ENCODE measurements around the gene SGPP2. TPM values are rescaled to one million over a fixed set of nuclear protein-coding genes. Genes with fewer than 3 reads are reported as not detected.

SGPP2 gene
- total RNA-seq: 12.4 and 12.7 TPM in 2 replicates

DNA sequence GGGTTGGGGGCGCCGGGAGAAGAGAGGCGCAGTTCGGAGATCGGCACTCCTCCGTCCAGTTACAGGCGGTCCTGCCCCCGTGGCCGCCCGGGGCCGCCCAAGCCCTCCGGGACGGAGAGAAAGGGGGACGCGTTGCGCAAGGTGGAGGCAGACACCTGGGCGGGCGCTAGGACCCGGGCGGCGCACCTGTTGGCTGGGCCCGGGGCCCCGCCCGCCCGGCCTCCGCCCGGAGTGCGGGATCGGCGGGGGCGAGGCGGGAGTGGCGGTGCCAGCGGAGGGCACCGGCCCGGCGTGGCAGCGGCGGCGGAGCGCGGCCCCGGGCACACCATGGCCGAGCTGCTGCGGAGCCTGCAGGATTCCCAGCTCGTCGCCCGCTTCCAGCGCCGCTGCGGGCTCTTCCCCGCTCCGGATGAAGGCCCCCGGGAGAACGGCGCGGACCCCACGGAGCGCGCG, at the start of gene SGPP2:
Gene SGPP2 (plus strand): TSS at position 268 of the 453 bp plus-strand sequence. CDS start 60 bp downstream, at position 328.
- peaks cover 10% of the 10 kb centered on the region for H3K36me3 Mint-ChIP-seq (ENCODE audit: low read depth)
- ATAC-seq (ENCODE audit: low read depth) (peak; percentile 19), DNase-seq (no peak)
- ChIA-PET CTCF (no interaction called here), POLR2A (interaction anchor here (0.6 to 1.2 kb wide), 2 partner anchors 9 to 30 kb away, joined by 4 read pairs; no protein-coding TSS in a partner anchor)
- H3K9me3 Mint-ChIP-seq: no peaks in the 10 kb centered on the region
- H3K27ac Mint-ChIP-seq: peak within 1 kb of the TSS; percentile 93
- no peak for TF ChIP-seq CTCF (IDR thresholded peaks at IDR 0.05)
- peaks cover 47% of the 10 kb centered on the region for H3K4me1 Mint-ChIP-seq
- intact Hi-C loops (cut with micrococcal nuclease): loop anchor here (5.0 to 10.0 kb wide), 4 partner anchors 138 to 1530 kb away; partner anchors contain the start of genes ACSL3, FARSB and MRPL44
- peaks cover 23% of the 10 kb centered on the region for H3K27me3 Mint-ChIP-seq
- peak within 1 kb of the TSS; percentile 96 for H3K4me3 Mint-ChIP-seq

DNA sequence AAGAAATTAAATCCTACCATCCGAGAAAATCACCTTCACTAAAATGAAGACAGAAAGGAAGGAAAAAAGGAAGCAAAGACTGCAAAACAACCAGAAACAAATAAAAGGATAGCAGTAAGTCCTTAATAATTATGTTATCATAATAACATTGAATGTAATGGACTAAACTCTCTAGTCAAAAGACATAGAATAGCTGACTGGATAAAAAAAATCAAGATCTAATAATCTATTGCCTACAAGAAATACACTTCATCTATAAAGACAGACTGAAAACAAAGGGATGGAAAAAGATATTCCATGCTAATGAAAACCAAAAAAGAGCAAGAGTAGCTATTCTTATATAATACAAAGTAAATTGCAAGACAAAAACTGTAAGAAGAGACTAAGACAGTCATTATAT, 48.5 kb upstream of the SGPP2 start:
- ChIA-PET POLR2A (no interaction called here), CTCF (no interaction called here)
- Mint-ChIP-seq H3K9me3 (peaks cover 3% of the 10 kb centered on the region), H3K4me1 (no peaks in the 10 kb centered on the region), H3K4me3 (no peak overlapping the region), H3K27me3 (peaks cover 2% of the 10 kb centered on the region), H3K27ac (no peak overlapping the region), H3K36me3 (ENCODE audit: low read depth) (no peaks in the 10 kb centered on the region)
- intact Hi-C loops (cut with micrococcal nuclease): no loop called here
- TF ChIP-seq CTCF (IDR thresholded peaks at IDR 0.05): no peak
- ATAC-seq (ENCODE audit: low read depth): no peak
- DNase-seq: no peak

DNA sequence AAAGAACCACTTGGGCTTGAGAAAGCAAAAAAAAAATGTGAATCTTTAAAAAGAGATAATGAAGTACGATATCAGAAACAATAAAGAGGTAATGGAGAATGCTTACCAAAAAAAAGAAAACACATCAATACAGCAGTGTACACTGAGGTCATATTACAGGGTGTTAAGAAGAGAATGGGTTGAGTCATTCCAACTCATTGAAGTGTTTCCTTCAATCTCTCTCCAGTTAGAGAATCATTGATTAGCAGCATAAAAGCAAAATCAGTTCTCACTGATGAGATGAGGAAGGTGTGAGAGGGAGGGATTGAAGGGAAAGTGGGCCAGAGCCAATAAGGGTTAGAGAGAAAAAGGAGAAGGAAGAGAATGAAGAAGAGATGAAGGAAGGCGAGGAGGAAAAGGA, 43.9 kb upstream of the SGPP2 start:
- no peaks in the 10 kb centered on the region for H3K9me3 Mint-ChIP-seq
- ChIA-PET POLR2A (no interaction called here), CTCF (no interaction called here)
- intact Hi-C loops (cut with micrococcal nuclease): no loop called here
- no peaks in the 10 kb centered on the region for H3K4me1 Mint-ChIP-seq
- no peaks in the 10 kb centered on the region for H3K36me3 Mint-ChIP-seq (ENCODE audit: low read depth)
- no peaks in the 10 kb centered on the region for H3K27me3 Mint-ChIP-seq
- ATAC-seq (ENCODE audit: low read depth) (no peak), DNase-seq (no peak)
- no peak overlapping the region for H3K27ac Mint-ChIP-seq
- no peak overlapping the region for H3K4me3 Mint-ChIP-seq
- TF ChIP-seq CTCF (IDR thresholded peaks at IDR 0.05): no peak

DNA sequence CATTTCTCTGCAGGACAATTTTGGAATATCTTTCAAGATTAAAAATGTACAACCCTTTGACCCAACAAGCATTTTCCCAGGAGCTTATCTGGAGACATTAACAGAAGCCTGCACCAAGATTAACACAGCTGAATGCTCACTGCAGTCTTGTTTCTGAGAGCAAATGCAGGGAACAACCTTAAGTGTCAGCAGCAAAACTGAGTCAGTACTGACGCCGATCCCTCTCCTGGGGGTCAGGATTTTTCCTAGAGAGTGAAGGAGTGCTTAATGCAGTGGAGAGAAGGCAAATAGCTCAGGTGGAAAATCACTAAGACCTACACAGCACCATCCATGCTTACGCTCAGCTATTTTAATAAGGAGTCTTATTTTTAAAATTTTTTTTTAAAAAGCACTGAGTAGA, 42.8 kb upstream of the SGPP2 start:
- TF ChIP-seq CTCF (IDR thresholded peaks at IDR 0.05): no peak
- DNase-seq (no peak), ATAC-seq (ENCODE audit: low read depth) (no peak)
- Mint-ChIP-seq H3K27me3 (peaks cover 5% of the 10 kb centered on the region), H3K36me3 (ENCODE audit: low read depth) (no peaks in the 10 kb centered on the region), H3K27ac (no peak overlapping the region), H3K4me3 (no peak overlapping the region), H3K4me1 (no peaks in the 10 kb centered on the region), H3K9me3 (no peaks in the 10 kb centered on the region)
- CTCF ChIA-PET: no interaction called here
- POLR2A ChIA-PET: no interaction called here
- intact Hi-C loops (cut with micrococcal nuclease): no loop called here

DNA sequence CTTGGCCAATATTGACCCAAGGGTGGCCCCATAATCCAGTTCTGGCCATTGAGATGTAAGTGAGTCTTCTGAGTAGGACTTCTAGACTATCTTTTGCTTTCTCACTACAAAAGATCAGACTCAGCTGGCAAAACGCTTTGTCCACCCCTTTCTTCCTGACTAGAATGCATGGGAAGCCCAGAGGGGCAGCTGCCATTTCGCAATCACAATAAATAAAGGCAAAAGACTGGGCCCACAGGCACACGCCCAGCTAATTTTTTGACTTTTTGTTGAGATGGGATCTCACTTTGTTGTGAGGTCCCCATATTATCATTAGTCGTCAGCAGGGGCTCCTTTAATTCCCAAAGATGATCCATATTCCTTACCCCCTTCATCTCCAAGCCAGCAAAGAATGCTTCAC, 41.1 kb upstream of the SGPP2 start:
- Mint-ChIP-seq H3K27ac (no peak overlapping the region), H3K4me3 (no peak overlapping the region), H3K27me3 (peaks cover 12% of the 10 kb centered on the region), H3K4me1 (no peaks in the 10 kb centered on the region), H3K36me3 (ENCODE audit: low read depth) (no peaks in the 10 kb centered on the region), H3K9me3 (no peaks in the 10 kb centered on the region)
- intact Hi-C loops (cut with micrococcal nuclease): no loop called here
- DNase-seq: no peak
- ATAC-seq (ENCODE audit: low read depth): no peak
- ChIA-PET CTCF (no interaction called here), POLR2A (no interaction called here)
- TF ChIP-seq CTCF (IDR thresholded peaks at IDR 0.05): no peak
